GM12801 (cell line): ENCODE data around the gene DNAJA3.

Experiments used
- CTCF ChIP-seq: IDR thresholded peaks from one replicate; pipeline ENCODE4 v1.5.1; 2011; ENCODE audit warnings: control low read depth; ENCODE audit not compliant: insufficient read length; ENCODE audit errors: extremely low read depth

The DNAJA3 gene

DNA sequence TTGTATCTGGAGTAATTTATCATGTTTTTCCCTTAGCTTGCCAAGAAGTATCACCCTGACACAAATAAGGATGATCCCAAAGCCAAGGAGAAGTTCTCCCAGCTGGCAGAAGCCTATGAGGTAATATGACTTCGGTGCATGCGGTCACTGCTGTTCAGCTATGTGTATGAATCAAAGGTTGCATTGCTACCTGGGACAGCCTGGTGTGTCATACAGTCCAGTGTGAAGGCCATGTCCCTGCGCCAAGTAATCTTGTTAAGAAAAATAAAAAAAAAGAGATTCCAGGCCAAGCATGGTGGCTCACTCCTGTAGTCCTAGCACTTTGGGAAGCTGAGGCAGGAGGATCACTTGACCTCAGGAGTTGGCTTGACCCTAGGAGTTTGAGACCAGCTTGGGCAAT lies 11.7 kb downstream of the DNAJA3 start:
- TF ChIP-seq CTCF = no peak

DNA sequence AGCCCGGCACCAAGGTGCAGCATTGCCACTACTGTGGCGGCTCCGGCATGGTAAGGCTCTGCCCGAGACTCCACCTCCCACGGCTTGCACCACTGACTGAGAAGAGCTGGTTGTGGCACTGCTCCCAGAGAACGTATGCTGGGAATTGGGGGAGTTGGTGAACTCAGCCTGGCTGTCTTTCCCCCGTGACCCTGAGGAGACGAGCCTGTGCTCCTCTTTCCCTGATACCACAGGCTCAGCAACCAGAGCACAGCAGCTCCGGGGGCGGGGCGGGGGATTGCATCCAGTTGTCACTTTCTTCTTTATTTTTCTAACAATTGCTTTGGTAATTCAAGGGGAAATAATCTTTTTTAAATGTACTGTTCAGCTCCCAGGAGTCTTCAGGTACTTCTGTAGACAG lies 16.7 kb downstream of the DNAJA3 start:
- no peak for TF ChIP-seq CTCF

DNA sequence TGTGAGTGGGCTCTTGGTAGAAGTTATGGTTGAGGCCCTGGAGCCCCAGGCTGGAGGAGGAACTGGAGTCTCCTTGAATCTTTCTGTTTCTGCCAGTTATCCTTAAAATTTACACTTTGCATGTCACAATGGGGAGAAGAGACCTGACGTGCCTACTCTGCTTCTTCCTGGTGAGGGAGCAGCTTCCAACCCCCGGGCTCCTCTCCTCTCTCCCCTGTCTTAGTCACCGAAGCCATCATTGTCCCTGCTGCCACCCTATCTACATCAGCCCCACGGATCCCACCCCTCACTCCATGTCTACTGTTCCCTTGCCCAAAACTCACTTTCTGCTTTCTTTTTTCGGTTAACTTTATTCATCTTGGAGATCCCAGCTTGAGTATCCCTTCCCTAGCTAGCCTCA lies 17.6 kb downstream of the DNAJA3 start:
- TF ChIP-seq CTCF = no peak

DNA sequence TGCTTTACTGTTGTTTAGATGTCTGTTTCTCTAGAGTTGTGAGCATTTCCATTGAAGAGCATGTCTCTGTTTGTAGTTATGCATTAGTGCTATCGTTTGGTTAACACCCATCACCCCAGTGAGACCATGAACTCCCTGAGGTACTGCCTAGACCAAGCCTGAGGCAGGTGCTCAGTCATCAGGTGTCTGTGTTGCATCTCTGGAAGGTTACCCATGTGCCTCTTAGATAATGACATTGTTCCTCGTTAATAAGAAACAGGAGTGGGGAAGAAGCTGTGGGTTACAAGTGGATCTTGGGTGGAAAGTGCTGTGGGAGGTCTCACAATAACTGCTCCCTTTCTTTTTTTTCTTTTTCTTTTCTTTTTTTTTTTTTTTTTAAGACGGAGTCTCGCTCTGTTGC lies 18.3 kb downstream of the DNAJA3 start:
- TF ChIP-seq CTCF = no peak

- TF ChIP-seq CTCF = no peak
Observed at GRCh38 chr16:4450430-4450829, 24.8 kb downstream of the DNAJA3 start.

DNA sequence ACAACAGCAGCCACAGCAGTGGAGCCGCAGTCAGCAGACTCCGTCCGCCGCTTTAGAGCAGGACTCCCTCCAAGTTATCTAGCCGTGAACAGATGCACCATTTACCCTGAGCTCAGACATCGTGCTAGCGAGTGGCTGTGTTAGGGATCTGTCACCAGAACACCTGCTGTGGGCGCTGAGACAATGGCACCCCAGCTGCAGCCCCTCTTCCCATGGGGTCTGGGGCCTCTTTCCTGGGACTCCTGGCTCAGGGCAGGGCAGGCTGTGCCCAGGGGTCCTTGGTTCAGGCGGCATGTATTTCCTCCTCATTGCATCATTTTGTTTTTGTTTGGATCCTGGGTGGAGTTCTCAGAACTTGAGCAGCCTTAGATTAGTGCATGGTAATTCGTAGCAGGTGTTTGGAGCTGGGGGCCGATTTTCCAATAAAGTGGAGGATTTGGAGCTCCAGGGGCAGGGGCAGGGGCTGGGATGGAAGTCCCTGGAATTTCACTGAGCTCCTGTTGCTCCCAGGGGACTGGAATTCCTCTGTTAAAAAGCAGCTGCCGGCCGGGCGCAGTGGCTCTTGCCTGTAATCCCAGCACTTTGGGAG lies 25.4 kb downstream of the DNAJA3 start:
- TF ChIP-seq CTCF = no peak

DNA sequence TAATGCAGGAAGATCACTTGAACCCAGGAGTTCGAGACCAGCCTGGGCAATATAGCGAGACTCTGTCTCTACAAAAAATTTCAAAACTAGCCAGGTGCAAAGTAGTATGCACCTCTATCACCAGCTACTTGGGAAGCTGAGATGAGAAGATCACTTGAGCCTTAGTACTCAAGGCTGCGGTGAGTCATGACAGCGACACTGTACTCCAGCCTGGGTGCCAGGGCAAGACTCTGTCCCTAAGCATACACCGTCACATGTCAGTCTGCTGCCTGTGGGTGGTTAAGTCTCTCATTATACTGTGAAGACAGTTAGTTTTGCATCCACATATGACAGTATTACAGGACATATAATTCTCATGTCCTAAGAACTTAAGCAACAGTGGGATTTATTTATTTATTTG lies 27.0 kb downstream of the DNAJA3 start:
- TF ChIP-seq CTCF = no peak

GRCh38 chr16:4454623-4455022 lies 29.0 kb downstream of the DNAJA3 start:
- no peak for TF ChIP-seq CTCF
